A549 treated with Mapracorat at 1 μM for 4 hours (cell line): ENCODE results near the gene KDF1. TPM values are rescaled to one million over a fixed set of nuclear protein-coding genes. Genes with fewer than 3 reads are reported as not detected.

Experiments used
- total RNA-seq: library from RNA; stranded (reverse); fragments of 200-300 nt; extraction: Qiagen RNA extraction; gene quantifications from 5 replicates; pipeline ENCODE4 v1.2.3, GENCODE V29; 2022

The KDF1 gene, protein sequence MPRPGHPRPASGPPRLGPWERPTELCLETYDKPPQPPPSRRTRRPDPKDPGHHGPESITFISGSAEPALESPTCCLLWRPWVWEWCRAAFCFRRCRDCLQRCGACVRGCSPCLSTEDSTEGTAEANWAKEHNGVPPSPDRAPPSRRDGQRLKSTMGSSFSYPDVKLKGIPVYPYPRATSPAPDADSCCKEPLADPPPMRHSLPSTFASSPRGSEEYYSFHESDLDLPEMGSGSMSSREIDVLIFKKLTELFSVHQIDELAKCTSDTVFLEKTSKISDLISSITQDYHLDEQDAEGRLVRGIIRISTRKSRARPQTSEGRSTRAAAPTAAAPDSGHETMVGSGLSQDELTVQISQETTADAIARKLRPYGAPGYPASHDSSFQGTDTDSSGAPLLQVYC
- 0.18 to 0.30 TPM (median 0.22 TPM) in 3 of 5 replicates, not detected in the others for total RNA-seq

GRCh38 chr1:26959722-26960624 is at the start of gene KDF1:
Gene KDF1 (minus strand): TSS chr1:26960468. CDS start chr1:26952380, 8,088 bp downstream.

DNA sequence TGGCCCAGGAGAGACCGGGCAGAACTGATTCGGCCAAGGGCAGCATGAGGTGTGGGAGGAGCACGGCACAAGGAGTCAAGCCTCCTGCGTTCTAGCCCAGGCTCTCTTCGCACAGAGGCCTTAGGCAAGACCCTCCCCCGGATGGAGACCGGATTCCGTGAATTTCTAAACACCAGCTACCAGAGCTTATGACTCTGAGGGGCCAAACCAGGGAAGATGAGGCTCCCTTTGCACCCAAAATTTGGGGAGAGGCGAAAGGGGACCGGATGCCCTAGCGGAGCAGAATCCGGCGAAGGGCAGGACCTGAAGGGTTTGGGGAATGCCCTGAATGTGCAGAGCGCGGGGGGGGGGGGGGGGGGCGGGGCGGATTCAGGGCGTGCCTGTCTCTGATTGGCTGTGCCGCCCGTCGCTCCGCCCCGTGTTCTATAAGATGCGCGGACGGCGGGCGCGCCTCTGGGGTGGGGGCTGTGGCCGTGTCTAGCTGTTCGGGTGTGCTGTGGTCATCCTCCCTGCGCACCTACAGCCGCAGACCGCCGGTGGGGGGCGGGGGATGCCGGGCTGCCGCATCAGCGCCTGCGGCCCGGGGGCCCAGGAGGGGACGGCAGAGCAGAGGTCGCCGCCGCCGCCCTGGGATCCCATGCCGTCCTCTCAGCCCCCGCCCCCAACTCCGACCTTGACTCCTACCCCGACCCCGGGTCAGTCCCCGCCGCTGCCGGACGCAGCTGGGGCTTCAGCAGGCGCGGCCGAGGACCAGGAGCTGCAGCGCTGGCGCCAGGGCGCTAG is 33.2 kb upstream of the KDF1 start, which contains the start of gene TRNP1:
Gene TRNP1, plus strand, starts transcription at position 456 of the 783 bp plus-strand sequence. Its CDS starts 95 bp downstream, at position 551.

DNA sequence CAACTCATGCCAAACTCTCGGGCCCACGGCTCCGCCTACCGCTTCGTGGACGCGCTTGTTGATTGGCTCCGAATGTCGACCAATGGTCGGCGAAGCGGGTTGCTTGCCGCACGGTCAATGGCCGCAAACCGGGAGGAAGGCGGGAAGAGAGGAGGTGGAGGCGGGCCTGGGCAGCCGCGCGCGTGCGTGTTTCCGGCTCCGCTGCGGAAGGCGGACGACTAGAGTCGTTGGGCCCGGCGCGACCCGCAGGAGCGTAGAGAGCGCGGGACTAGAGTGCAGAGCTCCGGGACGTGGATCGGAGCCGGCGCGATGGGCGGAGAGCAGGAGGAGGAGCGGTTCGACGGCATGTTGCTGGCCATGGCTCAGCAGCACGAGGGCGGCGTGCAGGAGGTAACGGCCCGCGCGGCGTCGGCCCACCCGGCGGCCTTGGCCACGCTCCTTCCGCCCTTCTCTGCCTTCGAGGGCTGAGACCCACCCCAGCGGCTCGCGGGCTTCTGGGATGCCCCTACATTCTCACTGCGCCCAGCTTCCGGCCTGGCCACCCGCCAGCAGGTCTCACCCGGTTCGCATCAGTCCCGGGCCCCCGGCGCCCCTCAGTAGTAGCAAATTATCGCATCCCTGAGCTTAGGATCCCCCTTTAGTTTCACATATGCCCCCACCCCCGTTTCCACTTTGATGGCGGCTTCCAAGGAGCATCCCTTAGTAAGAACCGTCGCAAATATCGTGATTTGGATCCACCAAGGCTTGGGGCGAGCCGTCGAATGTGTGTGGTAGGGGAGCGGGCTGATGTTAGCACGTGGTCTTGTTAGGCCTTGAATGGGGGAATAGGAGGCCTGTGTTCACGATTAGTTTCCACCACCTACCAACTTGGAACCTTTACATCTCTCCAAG is 38.5 kb downstream of the KDF1 start, which contains the start of gene NUDC:
Gene NUDC, plus strand, starts transcription at position 204 of the 891 bp plus-strand sequence. Its CDS starts 106 bp downstream, at position 310.

GRCh38 chr1:26913754-26914619 is 46.3 kb downstream of the KDF1 start, which contains the start of gene NR0B2:
Gene NR0B2 (minus strand): TSS chr1:26913975. CDS start chr1:26913940, 35 bp downstream.

DNA sequence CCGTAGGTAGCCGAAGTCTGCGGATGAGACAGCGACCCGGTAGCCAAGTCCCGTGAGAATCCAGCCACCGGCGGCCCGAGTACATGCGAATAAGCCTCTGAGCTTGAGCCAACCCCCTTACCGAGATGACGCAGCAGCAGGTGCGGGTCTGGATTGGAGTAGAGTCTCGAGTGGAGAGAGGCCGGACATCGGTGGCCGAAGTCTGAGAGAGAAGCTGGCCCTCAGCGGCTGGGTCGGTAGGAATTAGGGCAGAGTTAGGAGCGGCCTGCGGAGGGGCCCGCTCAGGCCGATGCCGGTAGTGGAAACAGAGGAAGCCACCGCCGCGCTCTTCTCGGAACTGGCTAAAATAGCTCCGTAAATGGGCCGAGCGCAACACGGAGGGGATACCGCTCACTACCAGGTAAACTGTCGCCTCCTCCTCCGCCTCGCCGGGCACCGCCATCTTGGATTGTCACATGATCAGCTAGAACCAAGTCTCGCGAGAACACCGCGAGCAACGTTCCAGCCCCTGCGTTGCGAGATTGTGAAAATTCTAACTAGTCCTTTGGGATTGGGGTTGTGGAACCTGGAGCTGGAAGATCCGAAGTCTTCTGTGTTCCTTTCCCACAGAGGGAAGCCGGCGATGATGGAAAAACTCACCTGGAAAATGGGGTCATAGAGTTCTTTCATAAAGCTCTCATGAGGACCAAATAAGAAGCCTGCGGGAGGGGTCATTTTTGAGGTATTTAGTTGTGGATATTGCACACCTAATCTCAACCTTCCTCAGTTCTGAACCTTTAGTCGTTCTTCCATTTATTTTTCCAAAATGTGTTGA is 60.1 kb downstream of the KDF1 start, which contains the start of gene GPATCH3:
Gene GPATCH3, minus strand, starts transcription at position 467 of the 814 bp plus-strand sequence. Its CDS starts 25 bp downstream, at position 442.

Other genes starting within 250 kb of the KDF1 start
- gene PIGV, start 172.5 kb downstream of the KDF1 start, total RNA-seq: 5.1 to 6.1 TPM (median 5.5 TPM) in 5 replicates
- gene ZDHHC18, start 133.8 kb downstream of the KDF1 start, total RNA-seq: 35.3 to 46.7 TPM (median 42.2 TPM) in 5 replicates
- 503 to 710 TPM (median 599 TPM) in 5 replicates for gene SFN, start 97.3 kb downstream of the KDF1 start, total RNA-seq
- gene GPN2, start 70.2 kb downstream of the KDF1 start, total RNA-seq: 23.5 to 29.8 TPM (median 28.4 TPM) in 5 replicates
- gene GPATCH3, start 60.0 kb downstream of the KDF1 start, total RNA-seq: 9.6 to 14.3 TPM (median 10.1 TPM) in 5 replicates
- gene NR0B2, start 46.5 kb downstream of the KDF1 start, total RNA-seq: not detected in 5 replicates
- gene NUDC, start 38.7 kb downstream of the KDF1 start, total RNA-seq: 122 to 142 TPM (median 130 TPM) in 5 replicates
- gene TRNP1, start 33.2 kb upstream of the KDF1 start, total RNA-seq: 182 to 277 TPM (median 266 TPM) in 5 replicates
- 0.94 to 1.9 TPM (median 1.3 TPM) in 5 replicates for gene TENT5B, start 52.4 kb upstream of the KDF1 start, total RNA-seq
- gene SLC9A1, start 194.7 kb upstream of the KDF1 start, total RNA-seq: 14.4 to 16.7 TPM (median 15.4 TPM) in 5 replicates